ENCODE measurements around the gene C9orf78.

The C9orf78 gene

DNA sequence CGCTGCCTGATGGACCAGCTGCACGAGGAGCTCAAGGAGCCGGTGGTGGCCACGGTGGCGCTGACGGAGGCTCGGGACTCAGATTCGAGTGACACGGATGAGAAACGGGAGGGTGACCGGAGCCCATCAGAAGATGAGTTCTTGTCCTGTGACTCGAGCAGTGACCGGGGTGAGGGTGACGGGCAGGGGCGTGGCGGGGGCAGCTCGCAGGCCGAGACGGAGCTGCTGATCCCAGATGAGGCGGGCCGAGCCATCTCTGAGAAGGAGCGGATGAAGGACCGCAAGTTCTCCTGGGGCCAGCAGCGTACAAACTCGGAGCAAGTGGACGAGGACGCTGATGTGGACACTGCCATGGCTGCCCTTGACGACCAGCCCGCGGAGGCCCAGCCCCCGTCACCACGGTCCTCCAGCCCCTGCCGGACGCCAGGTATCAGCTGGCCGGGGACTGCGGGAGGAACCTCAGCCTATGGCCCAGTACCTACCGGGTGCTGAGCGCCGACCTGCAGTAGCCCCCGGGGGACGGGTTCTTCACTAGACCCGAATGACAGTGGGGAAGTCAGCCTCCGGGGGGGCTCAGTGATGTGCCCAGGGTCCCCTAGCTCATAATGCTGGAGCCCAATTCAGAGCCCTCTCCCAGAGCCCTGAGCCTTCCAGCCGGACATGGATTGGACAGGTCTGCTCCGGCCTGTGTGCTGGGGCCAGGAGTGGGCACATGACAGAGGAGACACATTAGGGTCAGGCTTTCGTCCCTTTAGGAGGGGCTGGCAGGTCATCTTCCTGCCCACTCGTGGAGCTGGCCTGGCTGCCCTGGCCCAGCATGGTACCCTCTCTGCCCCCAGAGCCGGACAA lies 33.2 kb upstream of the C9orf78 start:
- no peak for DNase-seq (ENCODE audit: low read depth, low spot score)

DNA sequence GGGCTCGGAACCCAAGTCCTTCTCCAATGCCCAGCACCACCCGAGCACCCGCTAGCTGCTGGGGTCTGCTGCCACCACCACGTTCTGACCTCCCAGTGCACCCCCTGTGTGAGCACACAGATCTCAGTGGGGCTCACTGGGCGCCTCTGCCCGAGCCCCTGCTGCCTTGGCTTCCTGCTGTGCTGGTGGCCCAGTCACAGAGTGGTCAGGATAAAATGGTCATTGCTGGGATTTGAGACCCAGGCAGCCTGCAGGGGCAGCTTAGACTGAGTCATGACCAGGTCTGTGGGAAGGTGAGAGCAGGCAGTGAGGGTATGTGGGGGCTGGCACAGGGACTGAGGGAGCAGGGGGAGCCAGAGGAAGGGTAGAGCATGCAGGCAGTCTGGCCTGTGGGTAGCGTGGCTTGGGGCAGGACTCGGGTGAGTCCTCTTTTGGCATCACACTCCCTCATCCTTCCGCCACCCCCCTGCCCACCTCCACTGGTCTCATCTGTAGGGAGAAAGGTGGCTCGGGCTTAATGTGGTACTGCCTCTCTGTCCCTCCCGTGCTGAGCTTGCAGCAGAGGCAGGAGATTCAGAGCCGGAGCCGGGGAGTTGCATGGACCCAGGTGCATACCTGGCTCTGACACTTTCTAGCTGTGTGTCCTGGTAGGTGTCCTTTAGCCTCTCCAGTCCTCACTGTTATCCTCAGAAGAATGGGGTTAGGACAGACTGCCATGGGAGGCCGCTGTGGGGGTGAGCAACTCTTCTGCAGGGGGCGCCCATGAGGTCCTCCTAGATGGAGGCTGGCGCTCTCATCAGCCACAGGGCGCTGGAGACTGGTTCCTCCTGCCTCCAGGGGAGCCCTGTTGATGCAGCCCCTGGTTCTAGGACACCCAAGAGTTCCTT lies 32.3 kb upstream of the C9orf78 start:
- no peak for DNase-seq (ENCODE audit: low read depth, low spot score)

DNA sequence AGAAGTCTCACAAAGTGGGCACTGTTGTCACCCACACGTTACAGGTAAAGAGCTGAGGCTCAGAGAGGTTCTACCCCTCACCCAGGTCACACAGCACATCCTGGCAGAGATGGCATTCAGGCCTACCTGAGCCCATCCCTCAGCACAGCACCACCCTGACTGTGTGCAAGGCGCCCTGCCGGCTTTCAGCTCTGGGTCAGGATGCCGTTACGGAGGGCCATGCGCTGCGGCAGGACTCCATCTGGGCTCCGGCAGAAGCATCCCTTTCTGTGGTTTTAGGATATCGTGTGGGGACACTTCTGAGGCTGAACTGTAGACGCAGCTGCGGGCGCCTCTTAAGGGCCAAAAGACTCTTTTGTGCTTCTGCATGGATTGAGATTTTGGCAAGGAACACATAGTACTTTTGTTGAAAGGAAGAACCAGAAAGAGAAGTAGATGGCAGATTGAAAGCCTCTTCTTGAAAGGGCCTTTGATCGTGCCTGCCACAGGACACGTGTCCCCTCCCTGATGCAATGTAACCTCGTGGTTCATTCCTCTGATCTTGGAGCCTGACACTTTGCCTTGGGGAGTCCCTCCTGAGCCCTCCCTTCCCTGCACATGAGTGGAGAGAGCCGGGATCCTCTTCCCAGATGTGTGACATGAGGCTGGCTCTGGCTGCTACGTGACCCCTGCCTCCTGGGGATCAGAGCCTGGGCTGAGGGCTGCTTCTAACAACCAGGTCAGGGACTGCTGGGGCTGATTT lies 31.5 kb upstream of the C9orf78 start:
- no peak for DNase-seq (ENCODE audit: low read depth, low spot score)

DNA sequence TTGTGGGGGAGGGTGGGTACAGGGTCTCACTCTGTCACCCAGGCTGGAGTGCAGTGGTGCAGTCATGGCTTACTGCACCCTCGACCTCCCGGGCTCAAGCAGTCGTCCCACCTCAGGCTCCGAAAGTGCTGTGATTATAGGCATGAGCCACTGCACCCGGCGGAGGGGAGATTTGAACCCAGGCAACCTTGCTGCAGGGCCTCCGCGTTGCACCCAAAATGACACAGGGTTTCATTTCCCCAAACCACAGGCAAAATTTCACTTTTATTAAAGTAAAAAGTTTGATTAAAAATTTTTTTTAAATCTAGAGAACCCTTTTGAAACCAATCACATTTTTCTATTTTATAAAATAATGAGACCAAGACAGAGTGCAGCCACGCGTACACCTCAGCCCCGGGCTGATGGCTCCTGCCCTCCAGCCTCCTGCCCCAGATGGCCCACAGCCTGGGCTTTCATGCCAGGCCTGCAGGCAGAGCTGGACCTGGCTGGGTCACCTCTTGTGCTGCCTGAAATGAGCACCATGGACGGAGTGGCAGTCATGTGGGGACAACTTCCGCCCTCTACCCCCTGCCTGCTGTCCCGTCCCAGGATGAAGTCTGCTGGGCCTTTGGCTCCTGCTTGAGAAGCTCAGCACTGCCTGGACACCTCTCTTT lies 30.7 kb upstream of the C9orf78 start:
- no peak for DNase-seq (ENCODE audit: low read depth, low spot score)

DNA sequence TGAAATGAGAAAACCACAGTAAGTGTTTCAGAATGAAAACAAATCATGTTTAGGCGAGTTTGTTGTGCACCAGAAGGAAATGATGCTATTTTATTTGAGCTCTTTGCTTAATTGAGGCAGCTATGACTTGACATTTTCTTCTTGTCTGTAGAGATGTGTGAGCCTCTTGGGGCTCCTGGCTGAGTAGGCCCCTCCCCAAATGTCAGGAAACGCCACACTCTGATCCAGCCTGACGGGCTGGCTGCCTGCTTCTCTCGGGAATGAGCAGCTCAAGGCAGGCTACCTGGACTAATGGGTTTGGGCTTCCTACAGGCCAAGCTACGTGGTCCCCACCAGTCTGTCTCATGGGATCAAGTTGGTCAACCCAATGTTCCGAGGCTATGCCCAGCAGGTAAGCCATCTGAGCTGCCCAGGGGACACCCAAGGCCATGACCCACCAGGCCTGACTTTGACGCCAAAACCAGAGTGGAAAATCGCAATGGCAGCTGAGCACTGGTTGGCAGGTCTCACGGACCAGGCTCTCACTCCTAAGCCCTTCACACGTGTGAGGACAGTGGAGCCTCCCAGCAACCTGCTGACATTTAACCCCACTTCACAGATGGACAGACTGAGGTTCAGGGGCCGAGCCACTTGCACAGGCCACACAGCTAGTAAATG lies 30.0 kb upstream of the C9orf78 start:
- no peak for DNase-seq (ENCODE audit: low read depth, low spot score)

DNA sequence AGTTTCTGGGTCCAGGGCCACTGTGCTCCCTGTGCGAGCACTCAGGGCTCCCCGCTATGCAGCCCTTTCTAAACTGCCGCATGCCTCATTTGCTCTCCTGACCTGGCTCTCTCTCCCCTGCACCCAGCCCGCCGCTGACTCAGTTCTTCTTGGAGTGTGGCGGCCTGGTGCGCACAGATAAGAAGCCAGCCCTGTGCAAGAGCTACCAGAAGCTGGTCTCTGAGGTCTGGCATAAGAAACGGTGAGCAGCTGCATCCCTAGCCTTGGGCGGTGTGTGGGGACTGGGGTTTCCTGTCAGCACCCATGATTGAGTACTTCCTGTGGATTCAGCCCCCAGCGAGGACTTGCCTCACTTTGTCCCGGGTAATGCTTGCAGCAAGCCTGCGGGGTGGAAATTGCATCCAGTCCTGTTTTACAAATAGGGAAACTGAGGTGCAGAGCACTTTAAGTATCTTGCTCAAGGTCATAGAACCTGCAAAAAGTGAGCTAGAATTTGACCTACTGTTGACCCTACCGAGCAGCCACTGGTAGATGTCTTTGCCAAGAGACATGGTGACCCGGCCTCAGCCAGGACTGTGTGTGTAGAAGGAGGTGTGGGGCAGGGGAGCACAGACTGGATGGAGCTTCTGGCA lies 28.1 kb upstream of the C9orf78 start:
- no peak for DNase-seq (ENCODE audit: low read depth, low spot score)

DNA sequence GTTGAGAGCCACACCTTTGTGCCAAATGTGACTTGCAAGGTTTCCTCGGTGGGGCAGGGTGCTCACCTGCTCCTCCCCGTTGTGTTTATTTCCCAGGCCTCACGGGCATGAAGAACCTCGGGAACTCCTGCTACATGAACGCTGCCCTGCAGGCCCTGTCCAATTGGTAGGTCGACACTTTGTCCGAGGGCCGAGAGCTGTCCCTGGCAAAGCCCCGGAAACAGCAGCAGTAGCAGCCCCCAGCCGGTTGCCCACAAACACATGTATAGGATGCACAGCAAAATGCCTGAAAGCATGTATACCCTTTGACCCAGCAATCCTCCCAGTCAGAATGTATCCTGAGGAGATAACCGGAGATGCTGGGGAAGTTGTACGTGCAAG lies 26.4 kb upstream of the C9orf78 start:
- DNase-seq (ENCODE audit: low read depth, low spot score): no peak

DNA sequence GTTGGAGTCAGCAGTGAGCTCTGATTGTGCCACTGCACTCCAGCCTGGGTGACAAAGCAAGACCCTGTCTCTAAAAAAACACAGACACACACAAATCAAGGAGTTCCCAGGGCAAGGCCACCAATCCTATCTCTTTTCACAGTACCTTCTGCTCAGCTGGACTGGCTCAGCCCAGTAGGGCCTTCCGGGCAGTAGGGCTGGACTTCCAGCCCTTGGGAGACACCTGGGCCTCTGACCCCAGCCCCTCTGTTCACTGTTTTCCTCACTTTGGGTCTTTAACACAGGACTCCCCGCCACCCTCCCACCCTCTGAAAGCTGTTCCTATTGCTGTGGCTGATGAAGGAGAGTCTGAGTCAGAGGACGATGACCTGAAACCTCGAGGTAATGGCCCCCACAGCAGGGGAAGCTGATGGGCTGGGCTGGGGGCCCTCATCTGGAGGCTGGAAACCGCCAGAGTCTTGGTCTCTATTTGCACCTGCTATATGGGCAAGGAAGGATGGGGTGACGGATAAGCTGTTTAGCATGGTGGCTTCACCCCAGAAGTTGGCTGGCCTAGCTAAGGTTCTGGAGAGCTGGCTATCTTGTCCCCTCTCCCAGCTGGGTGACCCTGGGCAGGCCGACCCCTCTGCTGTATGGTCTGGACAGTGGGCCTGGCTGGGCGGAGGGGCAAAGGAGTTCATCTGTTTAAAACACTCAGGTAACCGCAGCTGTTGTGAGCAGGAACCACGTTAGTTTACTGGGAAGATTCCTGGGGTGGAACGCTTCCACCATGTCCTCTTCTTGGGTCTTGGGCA lies 25.8 kb upstream of the C9orf78 start:
- no peak for DNase-seq (ENCODE audit: low read depth, low spot score)

DNA sequence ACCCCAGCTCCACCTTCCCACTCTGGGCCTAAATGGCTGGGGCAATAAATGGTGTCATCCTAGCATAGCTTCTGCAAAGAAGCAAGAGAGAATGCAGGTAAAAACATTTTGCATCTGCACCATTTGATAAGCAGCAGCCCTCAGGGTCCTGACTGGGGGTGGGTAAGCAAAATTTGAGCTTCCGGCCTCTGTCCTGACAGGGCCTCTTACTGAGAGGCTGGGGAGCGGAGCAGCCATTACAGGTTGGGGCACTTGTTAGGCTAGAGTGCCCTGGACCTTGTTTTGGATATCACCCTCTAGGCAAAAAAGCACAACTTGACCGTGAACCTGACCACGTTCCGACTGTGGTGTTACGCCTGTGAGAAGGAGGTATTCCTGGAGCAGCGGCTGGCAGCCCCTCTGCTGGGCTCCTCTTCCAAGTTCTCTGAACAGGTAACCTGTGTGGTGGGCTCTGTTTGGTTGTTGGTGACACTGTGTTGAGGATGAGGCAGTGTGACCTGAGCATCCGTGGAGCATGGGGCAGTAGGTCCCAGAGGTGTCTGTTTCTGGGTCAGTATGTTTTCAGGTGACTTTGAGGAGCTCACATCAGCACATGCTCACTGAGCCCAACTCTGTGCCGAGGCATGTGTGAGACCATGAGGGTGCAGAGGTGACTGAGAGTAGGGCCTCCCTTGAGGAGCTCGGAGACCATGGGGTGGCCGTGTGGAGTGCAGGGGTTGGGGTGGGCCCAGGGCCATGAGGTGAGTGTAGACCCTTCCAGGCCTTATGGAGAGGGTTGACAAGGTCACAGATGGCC lies 23.3 kb upstream of the C9orf78 start:
- no peak for DNase-seq (ENCODE audit: low read depth, low spot score)

DNA sequence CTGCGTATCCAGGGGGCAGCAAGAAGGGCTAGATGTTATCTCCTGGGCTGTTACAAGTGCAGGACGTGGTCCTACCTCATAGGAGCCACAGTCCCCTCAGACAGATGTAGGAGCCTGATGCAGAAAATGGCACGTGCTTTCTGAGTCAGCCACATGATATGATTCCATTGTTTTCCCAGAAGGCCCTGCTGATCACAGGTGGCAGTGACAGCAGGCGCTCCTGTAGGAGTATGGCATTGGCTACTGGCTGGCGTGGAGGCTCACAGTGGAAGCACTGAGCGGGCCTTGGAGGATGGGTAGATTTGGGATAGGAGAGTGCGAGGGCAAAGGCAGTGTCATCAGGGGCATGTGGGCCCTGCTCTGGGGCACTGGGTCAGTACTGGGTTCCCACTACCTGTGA lies 22.1 kb upstream of the C9orf78 start:
- DNase-seq (ENCODE audit: low read depth, low spot score): no peak

DNA sequence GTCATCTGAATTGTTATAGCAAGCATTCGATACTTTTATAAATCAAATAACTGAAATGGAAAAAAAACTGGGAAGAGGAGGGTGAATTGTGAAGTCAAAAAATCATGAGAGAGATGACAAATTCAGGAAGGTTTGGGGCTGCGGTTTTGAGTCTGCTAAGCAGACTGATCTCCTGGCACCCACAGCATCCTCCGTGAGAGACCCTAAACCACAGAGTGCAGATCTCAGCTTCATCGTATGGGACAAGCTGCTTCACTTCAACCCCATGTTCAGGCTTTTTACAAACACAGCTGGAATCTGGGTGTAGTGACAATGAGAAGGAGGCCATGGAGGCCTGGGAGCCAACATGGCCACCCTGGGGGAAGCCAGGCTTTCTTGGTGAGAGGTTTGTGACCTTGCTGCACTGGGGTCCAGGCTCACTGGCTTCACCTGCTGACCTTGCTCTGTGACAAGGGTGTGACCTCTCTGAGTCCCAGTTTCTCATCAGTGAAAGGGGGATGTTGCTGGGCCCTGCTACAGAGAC lies 19.6 kb upstream of the C9orf78 start:
- no peak for DNase-seq (ENCODE audit: low read depth, low spot score)

DNA sequence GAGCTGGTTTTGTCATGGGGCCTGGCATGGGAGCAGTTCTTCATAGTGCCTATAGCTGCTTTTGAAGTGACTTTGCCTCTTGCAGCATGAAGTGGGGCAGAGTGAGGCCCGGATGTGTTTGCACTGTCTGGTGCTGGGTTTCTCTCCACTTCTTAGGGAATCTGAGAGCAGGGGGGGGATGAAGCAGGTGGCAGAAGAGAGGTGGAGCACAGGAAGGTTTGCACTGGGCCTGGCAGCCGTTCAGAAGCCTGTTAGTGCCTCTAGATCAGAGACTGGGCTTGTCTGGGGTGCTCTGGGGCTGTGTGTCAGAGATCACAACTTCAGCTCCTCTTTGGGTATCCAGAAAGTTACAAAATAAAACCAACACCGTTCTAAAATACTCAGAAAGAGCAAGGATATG lies 18.5 kb upstream of the C9orf78 start:
- DNase-seq (ENCODE audit: low read depth, low spot score): no peak

DNA sequence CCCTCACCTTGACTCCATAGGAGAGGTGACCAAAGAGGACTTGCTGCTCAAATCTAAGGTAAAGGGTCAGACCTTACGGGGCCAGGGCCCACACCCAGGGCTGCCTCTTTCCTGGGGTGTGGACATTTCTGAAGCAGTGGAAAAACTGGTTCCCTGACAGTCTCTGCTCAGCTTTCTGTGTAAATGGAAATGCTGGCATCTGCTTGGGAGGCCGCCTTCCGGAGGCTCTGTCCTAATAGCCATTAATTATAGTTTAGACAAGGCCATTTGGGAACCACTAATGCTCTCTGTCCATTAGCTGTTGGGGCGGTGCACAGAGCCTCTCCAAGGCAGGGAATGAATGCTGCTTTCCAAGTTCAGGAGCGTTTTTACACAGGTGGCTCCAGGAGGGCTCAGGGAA lies 17.5 kb upstream of the C9orf78 start:
- no peak for DNase-seq (ENCODE audit: low read depth, low spot score)

DNA sequence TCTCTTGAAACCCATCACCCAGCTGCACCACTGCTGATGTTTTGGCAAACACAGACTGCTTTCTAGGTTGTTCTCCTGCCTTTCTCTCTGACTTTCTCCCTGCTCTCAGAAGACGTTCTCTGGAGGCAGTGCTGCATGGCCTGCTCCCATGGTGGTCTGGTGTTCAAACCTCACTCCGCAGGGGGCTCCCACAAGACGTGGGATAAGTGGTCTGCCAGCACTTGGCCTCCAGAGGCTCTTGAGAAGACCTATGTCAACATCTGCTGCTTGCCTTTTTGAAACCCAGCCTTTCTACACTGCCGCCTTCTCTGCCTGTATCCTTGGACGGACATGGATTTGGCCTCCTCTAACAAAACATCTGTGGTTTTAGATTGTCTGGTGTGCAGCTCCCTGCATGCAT lies 16.7 kb upstream of the C9orf78 start:
- DNase-seq (ENCODE audit: low read depth, low spot score): no peak

DNA sequence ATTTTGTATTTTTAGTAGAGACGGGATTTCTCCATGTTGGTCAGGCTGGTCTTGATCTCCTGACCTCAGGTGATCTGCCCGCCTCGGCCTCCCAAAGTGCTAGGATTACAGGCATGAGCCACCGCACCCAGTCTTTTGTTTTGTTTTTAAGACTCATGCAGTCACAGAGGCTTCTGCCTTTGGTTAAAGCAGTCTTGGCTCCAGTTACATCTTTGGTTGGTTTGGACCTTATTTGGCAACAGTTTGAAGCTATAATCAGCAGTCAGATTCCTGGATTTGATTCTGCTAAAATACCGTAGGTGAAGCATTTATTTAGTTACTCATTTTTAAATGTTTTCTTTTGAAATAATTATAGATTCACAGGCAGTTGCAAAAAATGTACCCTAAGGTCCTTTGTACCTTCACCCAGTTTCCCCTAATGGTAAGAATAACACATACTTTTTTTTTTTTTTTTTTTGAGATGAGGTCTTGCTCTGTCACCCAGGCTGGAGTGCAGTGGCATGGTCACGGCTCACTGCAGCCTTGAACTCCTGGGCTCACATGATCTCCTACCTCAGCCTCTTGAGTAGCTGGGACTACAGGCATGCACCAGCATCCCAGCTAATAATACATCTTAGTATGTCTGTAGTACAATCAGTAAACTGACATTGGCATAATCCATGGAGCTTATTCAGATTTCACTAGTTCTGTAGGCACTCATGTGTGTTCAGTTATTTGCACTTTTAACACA lies 15.9 kb upstream of the C9orf78 start:
- DNase-seq (ENCODE audit: low read depth, low spot score): no peak

DNA sequence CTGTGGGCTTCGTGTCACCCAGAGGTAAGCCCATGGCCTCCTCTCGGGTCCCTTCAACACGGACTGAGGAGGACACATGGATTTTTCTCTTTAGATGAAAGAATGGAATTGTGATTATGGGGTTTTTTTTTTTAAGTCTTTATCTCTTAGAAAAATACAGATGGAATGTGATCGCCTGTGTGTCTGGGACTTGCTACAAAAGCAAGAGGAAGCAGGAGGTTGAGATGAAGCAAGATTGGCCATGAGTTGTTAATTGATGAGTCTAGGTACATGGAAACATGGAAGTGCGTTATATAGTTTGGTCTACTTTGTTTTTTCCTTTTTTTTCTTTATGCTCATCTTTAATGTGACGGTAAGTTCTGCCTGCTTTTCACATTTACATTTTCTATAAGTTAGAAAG lies 14.8 kb upstream of the C9orf78 start:
- DNase-seq (ENCODE audit: low read depth, low spot score): no peak

DNA sequence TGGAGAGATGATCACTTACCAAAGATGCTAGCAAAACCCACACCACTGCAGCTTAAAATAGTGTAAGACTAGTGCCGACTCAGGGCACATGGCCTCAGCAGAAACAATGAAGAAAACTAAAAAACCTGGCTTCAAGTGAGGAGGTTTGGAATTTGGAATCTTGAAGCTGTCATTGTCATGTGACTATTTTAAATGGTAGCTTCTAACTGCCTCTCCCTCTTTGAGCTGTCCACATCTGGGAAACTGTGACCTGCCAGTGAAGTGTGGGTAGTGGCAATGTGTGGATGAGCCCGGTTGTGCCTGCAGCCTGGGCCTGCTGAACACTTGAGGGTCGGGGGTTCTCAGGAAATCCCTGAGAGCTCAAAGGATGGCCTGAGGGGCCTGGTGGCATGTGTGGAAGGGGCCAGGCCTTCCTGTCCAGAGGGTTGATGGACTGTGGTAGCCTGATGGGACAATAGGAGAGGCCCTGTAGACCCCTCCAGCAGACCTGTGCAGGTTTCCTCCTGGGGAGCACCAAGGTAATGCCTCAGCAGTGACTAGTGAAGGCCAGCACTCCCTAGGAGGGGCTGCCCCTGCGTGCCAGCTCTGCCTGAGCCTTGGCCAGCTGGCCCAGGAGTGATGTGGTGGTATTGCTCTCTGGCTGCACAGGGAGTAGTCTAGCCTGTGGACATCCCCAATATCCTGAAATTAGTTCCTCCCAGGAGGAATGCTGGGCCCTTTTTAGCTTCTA lies 13.8 kb upstream of the C9orf78 start:
- DNase-seq (ENCODE audit: low read depth, low spot score): no peak

Measured in activated naive CD8-positive, alpha-beta T cell treated with anti-CD3 and anti-CD28 coated beads, Interleukin-2, amount 50 U/mL, for 16 hours (primary cell).